ENCODE measurements around the gene WDR74.

- TF ChIP-seq REST (IDR thresholded peaks at IDR 0.05; ENCODE audit: insufficient replicate concordance, low read depth) (peak; percentile 78), POLR2AphosphoS5 (IDR thresholded peaks at IDR 0.05; ENCODE audit: low read depth) (peak; percentile 96), CTCF (IDR thresholded peaks at IDR 0.05; ENCODE audit: insufficient read depth, low read length) (no peak)
Measured at GRCh38 chr11:62839050-62839945, at the start of gene WDR74.
